ENCODE results near the gene KCTD13. TPM values are rescaled to one million over a fixed set of nuclear protein-coding genes. Genes with fewer than 3 reads are reported as not detected.

Gene KCTD13
- total RNA-seq, 4 donors from 2014 or later = 40.3 to 110 (median 57.4) TPM

DNA sequence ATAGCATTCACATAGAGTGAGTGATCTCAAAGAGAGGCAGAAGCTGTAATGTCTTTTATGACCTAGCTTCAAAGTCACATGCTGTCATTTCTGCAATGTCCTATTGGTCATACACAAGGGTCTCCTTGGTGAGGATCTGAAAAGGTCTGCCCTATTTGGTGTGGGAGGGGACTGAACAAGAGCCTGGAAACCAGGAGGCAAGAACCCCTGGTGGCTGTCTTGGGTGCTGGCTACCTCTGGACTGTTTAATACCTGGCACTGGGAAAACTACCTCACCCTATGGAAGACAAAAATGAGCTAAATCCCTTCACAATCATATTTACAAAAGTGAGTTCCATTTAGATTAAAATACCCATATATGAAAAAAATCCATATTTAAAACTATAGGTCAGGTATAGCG is 9.0 kb downstream of the KCTD13 start:
- H3K27me3 ChIP-seq = no peaks in the 10 kb centered on the region
- H3K27ac ChIP-seq = no peak overlapping the region
- DNase-seq = no peak
- in situ Hi-C loops (cut with MboI; ENCODE audit: low pct_ligation_motif_present in 1 of 4, low pct_unique_long_range_greater_than_20kb in 1 of 4, low sequenced_read_pairs in 3 of 4) = no loop called here
- no peak overlapping the region for H3K4me3 ChIP-seq
- H3K4me1 ChIP-seq = no peaks in the 10 kb centered on the region
- TF ChIP-seq EP300 (IDR thresholded peaks at IDR 0.05; ENCODE audit: low read depth) = no peak
- no peak for TF ChIP-seq POLR2AphosphoS5 (IDR thresholded peaks at IDR 0.05)
- TF ChIP-seq POLR2A (IDR thresholded peaks at IDR 0.05) = no peak
- TF ChIP-seq, protein P1, sequence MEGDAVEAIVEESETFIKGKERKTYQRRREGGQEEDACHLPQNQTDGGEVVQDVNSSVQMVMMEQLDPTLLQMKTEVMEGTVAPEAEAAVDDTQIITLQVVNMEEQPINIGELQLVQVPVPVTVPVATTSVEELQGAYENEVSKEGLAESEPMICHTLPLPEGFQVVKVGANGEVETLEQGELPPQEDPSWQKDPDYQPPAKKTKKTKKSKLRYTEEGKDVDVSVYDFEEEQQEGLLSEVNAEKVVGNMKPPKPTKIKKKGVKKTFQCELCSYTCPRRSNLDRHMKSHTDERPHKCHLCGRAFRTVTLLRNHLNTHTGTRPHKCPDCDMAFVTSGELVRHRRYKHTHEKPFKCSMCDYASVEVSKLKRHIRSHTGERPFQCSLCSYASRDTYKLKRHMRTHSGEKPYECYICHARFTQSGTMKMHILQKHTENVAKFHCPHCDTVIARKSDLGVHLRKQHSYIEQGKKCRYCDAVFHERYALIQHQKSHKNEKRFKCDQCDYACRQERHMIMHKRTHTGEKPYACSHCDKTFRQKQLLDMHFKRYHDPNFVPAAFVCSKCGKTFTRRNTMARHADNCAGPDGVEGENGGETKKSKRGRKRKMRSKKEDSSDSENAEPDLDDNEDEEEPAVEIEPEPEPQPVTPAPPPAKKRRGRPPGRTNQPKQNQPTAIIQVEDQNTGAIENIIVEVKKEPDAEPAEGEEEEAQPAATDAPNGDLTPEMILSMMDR (IDR thresholded peaks at IDR 0.05) = no peak
- no peaks in the 10 kb centered on the region for H3K9me3 ChIP-seq
- peaks cover 0 to 11% (median 5%) of the 10 kb centered on the region in 4 donors for H3K36me3 ChIP-seq
- intact Hi-C loops (cut with DNase I; ENCODE audit: low total_unique reads) = no loop called here
- 93 to 100% methylated on average over 1 of the region's 1 CpG for WGBS, 2 donors (ENCODE audit: low coverage in 1 of 2)

DNA sequence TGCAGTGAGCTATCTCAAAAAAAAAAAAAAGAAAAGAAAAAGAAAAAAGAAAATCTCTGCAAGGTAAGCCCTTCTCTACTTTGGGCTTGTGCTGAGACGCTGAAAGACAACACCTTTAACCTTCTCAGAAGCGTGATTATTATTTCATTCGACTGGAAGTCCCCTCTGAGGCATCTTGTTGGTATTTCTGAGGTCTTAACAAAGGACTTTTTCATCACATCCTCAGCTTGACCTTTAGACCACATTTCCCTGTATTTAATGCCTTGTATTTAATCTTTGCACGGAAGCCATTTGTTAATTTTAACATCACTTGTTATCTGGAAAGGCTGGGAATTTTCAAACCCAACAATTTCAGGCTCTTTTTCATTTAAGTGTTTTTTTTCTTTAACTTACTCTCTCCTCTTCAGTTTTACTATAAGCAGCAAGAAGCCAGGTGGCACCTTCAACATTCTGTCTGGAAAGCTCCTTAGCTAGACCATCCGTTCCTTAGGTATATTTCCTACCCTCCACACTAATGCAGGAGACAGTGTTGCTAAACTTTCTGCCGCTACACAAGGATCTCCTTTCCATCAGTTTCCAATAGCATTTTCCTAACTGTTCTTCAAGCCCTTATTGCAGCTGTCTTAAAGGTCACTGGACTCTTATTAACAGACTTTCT is 10.3 kb downstream of the KCTD13 start:
- Histone ChIP-seq H3K9me3 (no peaks in the 10 kb centered on the region), H3K27ac (no peak overlapping the region), H3K4me3 (no peak overlapping the region), H3K27me3 (no peaks in the 10 kb centered on the region), H3K36me3 (peaks cover 0 to 10% (median 0%) of the 10 kb centered on the region in 4 donors), H3K4me1 (no peaks in the 10 kb centered on the region)
- in situ Hi-C loops (cut with MboI; ENCODE audit: low pct_ligation_motif_present in 1 of 4, low pct_unique_long_range_greater_than_20kb in 1 of 4, low sequenced_read_pairs in 3 of 4) (no loop called here), intact Hi-C loops (cut with DNase I; ENCODE audit: low total_unique reads) (no loop called here)
- DNase-seq = no peak
- TF ChIP-seq POLR2A (IDR thresholded peaks at IDR 0.05) (no peak), EP300 (IDR thresholded peaks at IDR 0.05; ENCODE audit: low read depth) (no peak), POLR2AphosphoS5 (IDR thresholded peaks at IDR 0.05) (no peak)
- TF ChIP-seq, protein P1 (IDR thresholded peaks at IDR 0.05) = no peak
- 72 to 88% methylated on average over 6 of the region's 6 CpGs for WGBS, 2 donors (ENCODE audit: low coverage in 1 of 2)

DNA sequence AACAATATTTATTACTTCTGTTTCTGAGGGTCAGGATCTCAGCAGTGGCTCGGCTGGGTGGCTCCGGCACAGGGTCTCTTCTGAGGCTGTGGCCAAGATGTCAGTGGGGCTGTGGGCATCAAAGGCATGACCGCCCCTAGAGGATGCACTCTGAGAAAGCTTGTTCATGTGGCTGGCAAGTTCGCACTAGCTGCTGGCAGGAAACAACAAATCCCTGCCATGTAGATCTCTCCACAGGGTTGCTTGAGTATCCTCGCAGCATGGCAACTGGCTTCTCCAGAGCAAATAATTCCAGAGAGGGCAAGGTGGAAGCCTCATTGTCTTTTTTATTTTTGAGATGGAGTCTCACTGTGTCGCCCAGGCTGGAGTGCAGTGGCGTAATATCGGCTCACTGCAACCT is 12.5 kb downstream of the KCTD13 start:
- Histone ChIP-seq H3K9me3 (no peaks in the 10 kb centered on the region), H3K27ac (no peak overlapping the region), H3K4me3 (no peak overlapping the region), H3K27me3 (no peaks in the 10 kb centered on the region), H3K4me1 (no peaks in the 10 kb centered on the region), H3K36me3 (no peaks in the 10 kb centered on the region)
- WGBS, 2 donors (ENCODE audit: low coverage in 1 of 2) = 96 to 100% methylated on average over 4 to 8 of the region's 8 CpGs
- TF ChIP-seq, protein P1 (IDR thresholded peaks at IDR 0.05) = no peak
- TF ChIP-seq POLR2AphosphoS5 (IDR thresholded peaks at IDR 0.05) = no peak
- TF ChIP-seq EP300 (IDR thresholded peaks at IDR 0.05; ENCODE audit: low read depth) = no peak
- no peak for TF ChIP-seq POLR2A (IDR thresholded peaks at IDR 0.05)
- in situ Hi-C loops (cut with MboI; ENCODE audit: low pct_ligation_motif_present in 1 of 4, low pct_unique_long_range_greater_than_20kb in 1 of 4, low sequenced_read_pairs in 3 of 4) = no loop called here
- no peak for DNase-seq
- intact Hi-C loops (cut with DNase I; ENCODE audit: low total_unique reads) = no loop called here

DNA sequence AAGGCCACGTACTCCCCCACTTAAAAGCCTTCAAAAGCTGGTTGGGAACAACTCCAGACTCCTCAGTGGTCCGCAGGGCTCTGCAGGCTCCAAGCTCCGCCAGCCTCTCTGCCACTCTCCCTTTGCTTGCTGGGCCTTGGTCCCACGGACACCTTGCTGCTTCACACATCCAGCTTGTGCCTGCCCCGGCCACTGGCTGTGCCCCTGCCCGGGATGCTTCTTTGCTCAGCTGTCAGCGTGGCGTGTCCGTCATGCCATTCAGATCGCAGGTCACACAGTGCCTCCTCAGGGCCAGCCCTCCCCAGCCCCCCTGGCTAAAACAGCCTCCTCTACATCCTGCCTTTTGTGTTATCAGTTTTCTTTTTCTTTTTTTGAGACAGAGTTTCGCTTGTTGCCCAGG is 13.9 kb downstream of the KCTD13 start:
- Histone ChIP-seq H3K4me3 (no peak overlapping the region), H3K9me3 (no peaks in the 10 kb centered on the region), H3K36me3 (no peaks in the 10 kb centered on the region), H3K27me3 (no peaks in the 10 kb centered on the region), H3K4me1 (no peaks in the 10 kb centered on the region), H3K27ac (no peak overlapping the region)
- 83% methylated on average over 11 of the region's 11 CpGs; no CpG with 5 or more reads in 1 of the 2 donors for WGBS, 2 donors (ENCODE audit: low coverage in 1 of 2)
- intact Hi-C loops (cut with DNase I; ENCODE audit: low total_unique reads) (no loop called here), in situ Hi-C loops (cut with MboI; ENCODE audit: low pct_ligation_motif_present in 1 of 4, low pct_unique_long_range_greater_than_20kb in 1 of 4, low sequenced_read_pairs in 3 of 4) (no loop called here)
- TF ChIP-seq POLR2AphosphoS5 (IDR thresholded peaks at IDR 0.05) (no peak), EP300 (IDR thresholded peaks at IDR 0.05; ENCODE audit: low read depth) (no peak), POLR2A (IDR thresholded peaks at IDR 0.05) (no peak)
- TF ChIP-seq, protein P1 (IDR thresholded peaks at IDR 0.05) = no peak
- no peak for DNase-seq
